ENCODE data around the gene GNPTG. TPM values are rescaled to one million over a fixed set of nuclear protein-coding genes. Genes with fewer than 3 reads are reported as not detected.

The GNPTG gene
- total and polyA plus RNA-seq, 8 donors: 30.0 to 87.9 (median 41.5) TPM

- TF ChIP-seq EP300 (IDR thresholded peaks at IDR 0.05): no peak
- TF ChIP-seq CTCF (IDR thresholded peaks at IDR 0.05): no peak
- TF ChIP-seq POLR2A (IDR thresholded peaks at IDR 0.05): no peak
- no peak for TF ChIP-seq POLR2AphosphoS5 (IDR thresholded peaks at IDR 0.05)
- Histone ChIP-seq H3K4me3 (no peak overlapping the region), H3K4me1 (peaks cover 7 to 62% (median 44%) of the 10 kb centered on the region in 4 donors), H3K27me3 (no peaks in the 10 kb centered on the region), H3K9me3 (no peaks in the 10 kb centered on the region), H3K36me3 (peaks cover 9 to 36% (median 34%) of the 10 kb centered on the region in 4 donors), H3K27ac (no peak overlapping the region)
- intact Hi-C loops (cut with DNase I; ENCODE audit: low total_unique reads): no loop called here
- 68 to 84% (median 73%) methylated on average over 23 to 33 of the region's 33 CpGs for WGBS, 5 donors
- no peak for DNase-seq
These were observed 4.5 kb downstream of the GNPTG start for GRCh38 chr16:1356061-1356900.

GRCh38 chr16:1357906-1358566, 6.3 kb downstream of the GNPTG start:
- H3K4me1 ChIP-seq: peaks cover 0 to 51% (median 31%) of the 10 kb centered on the region in 4 donors
- H3K4me3 ChIP-seq: no peak overlapping the region
- H3K27ac ChIP-seq: no peak overlapping the region
- TF ChIP-seq POLR2AphosphoS5 (IDR thresholded peaks at IDR 0.05) (no peak), CTCF (IDR thresholded peaks at IDR 0.05) (no peak), EP300 (IDR thresholded peaks at IDR 0.05) (no peak), POLR2A (IDR thresholded peaks at IDR 0.05) (no peak)
- intact Hi-C loops (cut with DNase I; ENCODE audit: low total_unique reads): no loop called here
- no peaks in the 10 kb centered on the region for H3K9me3 ChIP-seq
- H3K36me3 ChIP-seq: peaks cover 24 to 53% (median 51%) of the 10 kb centered on the region in 4 donors
- WGBS, 5 donors: 72 to 81% (median 78%) methylated on average over 10 to 19 of the region's 19 CpGs
- DNase-seq: no peak
- no peaks in the 10 kb centered on the region for H3K27me3 ChIP-seq

GRCh38 chr16:1361685-1362360, 10.1 kb downstream of the GNPTG start:
- intact Hi-C loops (cut with DNase I; ENCODE audit: low total_unique reads): no loop called here
- Histone ChIP-seq H3K36me3 (peaks cover 53 to 91% (median 89%) of the 10 kb centered on the region in 4 donors), H3K27ac (no peak overlapping the region), H3K4me3 (no peak overlapping the region), H3K27me3 (no peaks in the 10 kb centered on the region), H3K4me1 (peaks cover 0 to 13% (median 4%) of the 10 kb centered on the region in 4 donors), H3K9me3 (no peaks in the 10 kb centered on the region)
- TF ChIP-seq POLR2A (IDR thresholded peaks at IDR 0.05) (no peak), POLR2AphosphoS5 (IDR thresholded peaks at IDR 0.05) (no peak), CTCF (IDR thresholded peaks at IDR 0.05) (no peak), EP300 (IDR thresholded peaks at IDR 0.05) (no peak)
- DNase-seq: no peak
- 91 to 97% (median 93%) methylated on average over 38 to 43 of the region's 43 CpGs for WGBS, 5 donors

- H3K4me1 ChIP-seq: peaks cover 0 to 8% (median 3%) of the 10 kb centered on the region in 4 donors
- no peak overlapping the region for H3K4me3 ChIP-seq
- no peak for DNase-seq
- no peaks in the 10 kb centered on the region for H3K9me3 ChIP-seq
- peaks cover 57 to 99% (median 97%) of the 10 kb centered on the region in 4 donors for H3K36me3 ChIP-seq
- no peaks in the 10 kb centered on the region for H3K27me3 ChIP-seq
- no peak for TF ChIP-seq EP300 (IDR thresholded peaks at IDR 0.05)
- intact Hi-C loops (cut with DNase I; ENCODE audit: low total_unique reads): no loop called here
- no peak overlapping the region for H3K27ac ChIP-seq
- 76 to 87% (median 82%) methylated on average over 9 to 11 of the region's 11 CpGs for WGBS, 5 donors
These were observed 11.1 kb downstream of the GNPTG start for GRCh38 chr16:1362807-1363206.
